Fibroblast of lung (primary cell): ENCODE measurements around the gene LCNL1. TPM values are rescaled to one million over a fixed set of nuclear protein-coding genes. Genes with fewer than 3 reads are reported as not detected.

ENCODE experiments used
- DNase-seq, 2 donors: peaks; one replicate each; pipeline versions ENCODE4 v3.0.0 to v3.0.0-alpha.2; 2010; ENCODE audit warnings: low read depth in 2 of 2
- H2AFZ ChIP-seq: 2 replicates; pipeline ENCODE4 v1.5.1; 2012; ENCODE audit warnings: low read length, control low read depth, inconsistent platforms
- H3K27ac ChIP-seq: 2 replicates; pipeline ENCODE4 v1.5.1; 2011; ENCODE audit warnings: low read length, control low read depth; ENCODE audit not compliant: insufficient read depth
- H3K27me3 ChIP-seq: 2 replicates; pipeline ENCODE4 v1.5.1; 2011; ENCODE audit warnings: mild to moderate bottlenecking, low read length; ENCODE audit not compliant: control insufficient read depth, insufficient read depth
- H3K36me3 ChIP-seq: 2 replicates; pipeline ENCODE4 v1.5.1; 2011; ENCODE audit warnings: low read length; ENCODE audit not compliant: control insufficient read depth, insufficient read depth
- H3K4me1 ChIP-seq: 2 replicates; pipeline ENCODE4 v1.5.1; 2011; ENCODE audit warnings: low read length; ENCODE audit not compliant: control insufficient read depth, insufficient read depth; ENCODE audit errors: extremely low read depth
- H3K4me2 ChIP-seq: 2 replicates; pipeline ENCODE4 v1.5.1; 2011; ENCODE audit warnings: low read length, control low read depth; ENCODE audit not compliant: insufficient read depth; ENCODE audit errors: extremely low read depth
- H3K4me3 ChIP-seq, 4 experiments: fragments of 200-600 bp in 1 of 4; sonication (generic) in 1 of 4; replicated peaks in 1 of 4; 2 replicates each; pipeline ENCODE4 v1.5.1; 2011 to 2016; ENCODE audit warnings: low read length in 4 of 4, low read depth in 3 of 4, mild to moderate bottlenecking in 3 of 4, control low read depth in 2 of 4, inconsistent platforms in 1 of 4, mixed read lengths in 1 of 4; ENCODE audit not compliant: insufficient read depth in 1 of 4; ENCODE audit errors: control extremely low read depth in 1 of 4
- H3K79me2 ChIP-seq: 2 replicates; pipeline ENCODE4 v1.5.1; 2012; ENCODE audit warnings: mild to moderate bottlenecking, low read length, inconsistent platforms; ENCODE audit not compliant: control insufficient read depth, insufficient read depth
- H3K9ac ChIP-seq: 2 replicates; pipeline ENCODE4 v1.5.1; 2011; ENCODE audit warnings: mild to moderate bottlenecking, low read length, control low read depth; ENCODE audit not compliant: insufficient read depth
- H3K9me3 ChIP-seq: 2 replicates; pipeline ENCODE4 v1.5.1; 2012; ENCODE audit warnings: low read depth, low read length; ENCODE audit not compliant: control insufficient read depth, insufficient read depth
- H4K20me1 ChIP-seq: 2 replicates; pipeline ENCODE4 v1.5.1; 2011; ENCODE audit warnings: low read length; ENCODE audit not compliant: control insufficient read depth, insufficient read depth; ENCODE audit errors: extremely low read depth
- EZH2 ChIP-seq: IDR thresholded peaks from 2 replicates; pipeline ENCODE4 v1.5.1; 2012; ENCODE audit warnings: low read length, control low read depth, mild to moderate bottlenecking; ENCODE audit errors: missing control alignments
- polyA plus RNA-seq, 2 donors: library from polyadenylated mRNA; depleted of rRNA in 1 of 2; stranded (reverse) in 1 of 2; unstranded in 1 of 2; fragments of >200 nt; gene quantifications; 2 replicates each; pipeline ENCODE4 v1.2.1, GENCODE V29; 2011 to 2012; ENCODE audit warnings: missing spikeins in 1 of 2
- total RNA-seq: library from RNA; depleted of rRNA; stranded (reverse); fragments of >200 nt; gene quantifications from 2 replicates; pipeline ENCODE4 v1.2.1, GENCODE V29; 2014
- TF ChIP-seq, protein P1 (sequence below), 2 donors: IDR thresholded peaks in 1 of 2; conservative IDR thresholded peaks in 1 of 2; 1 replicate in 1 of 2; 2 replicates in 1 of 2; pipeline ENCODE4 v1.5.1; 2011 to 2012; ENCODE audit warnings: low read length in 2 of 2, control low read depth in 1 of 2, inconsistent platforms in 1 of 2, low read depth in 1 of 2, mild to moderate bottlenecking in 1 of 2

Gene LCNL1
- total and polyA plus RNA-seq, 2 donors (not counting 1 experiment from before 2014, with no cell fraction given) = 1.4 to 6.3 TPM

DNA sequence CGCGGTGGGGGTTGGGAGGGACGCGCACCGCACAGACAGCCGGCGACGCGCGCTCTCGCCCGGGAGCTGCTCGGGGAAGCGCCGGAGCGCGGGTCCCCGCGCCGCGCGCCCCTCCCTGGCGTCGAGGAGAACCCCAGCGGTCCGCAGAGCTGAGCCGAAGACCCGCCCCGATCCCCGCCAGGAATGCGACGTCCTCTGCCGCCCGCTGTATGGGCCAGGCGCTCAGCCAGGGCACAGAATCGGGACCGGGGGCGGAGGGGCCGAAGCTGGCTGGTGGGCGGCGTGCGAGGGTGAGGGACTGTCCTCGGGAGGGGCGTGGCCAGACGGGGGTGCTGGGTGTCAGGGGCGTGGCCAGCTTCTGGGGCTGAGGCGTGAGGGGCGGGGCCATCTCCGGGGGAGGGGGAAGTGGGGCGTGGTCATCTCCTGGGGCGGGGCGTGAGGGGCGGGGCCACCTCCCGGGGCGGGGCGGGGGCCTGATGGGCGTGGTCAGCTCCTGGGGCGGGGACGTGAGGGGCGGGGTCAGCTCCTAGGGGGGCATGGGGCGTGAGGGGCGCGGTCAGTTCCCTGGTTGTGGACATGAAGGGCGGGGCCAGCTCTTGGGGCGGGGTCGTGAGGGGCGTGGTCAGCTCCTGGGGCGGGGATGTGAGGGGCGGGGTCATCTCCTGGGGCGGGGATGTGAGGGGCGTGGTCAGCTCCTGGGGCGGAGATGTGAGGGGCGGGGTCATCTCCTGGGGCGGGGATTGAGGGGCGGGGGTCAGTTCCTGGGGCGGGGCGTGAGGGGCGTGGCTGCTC lies 4.5 kb upstream of the LCNL1 start:
- H3K4me3 ChIP-seq = peak overlapping the region; percentile 14 to 69 (median 40)
- DNase-seq = peak; percentile 27 to 62
- TF ChIP-seq, protein P1, sequence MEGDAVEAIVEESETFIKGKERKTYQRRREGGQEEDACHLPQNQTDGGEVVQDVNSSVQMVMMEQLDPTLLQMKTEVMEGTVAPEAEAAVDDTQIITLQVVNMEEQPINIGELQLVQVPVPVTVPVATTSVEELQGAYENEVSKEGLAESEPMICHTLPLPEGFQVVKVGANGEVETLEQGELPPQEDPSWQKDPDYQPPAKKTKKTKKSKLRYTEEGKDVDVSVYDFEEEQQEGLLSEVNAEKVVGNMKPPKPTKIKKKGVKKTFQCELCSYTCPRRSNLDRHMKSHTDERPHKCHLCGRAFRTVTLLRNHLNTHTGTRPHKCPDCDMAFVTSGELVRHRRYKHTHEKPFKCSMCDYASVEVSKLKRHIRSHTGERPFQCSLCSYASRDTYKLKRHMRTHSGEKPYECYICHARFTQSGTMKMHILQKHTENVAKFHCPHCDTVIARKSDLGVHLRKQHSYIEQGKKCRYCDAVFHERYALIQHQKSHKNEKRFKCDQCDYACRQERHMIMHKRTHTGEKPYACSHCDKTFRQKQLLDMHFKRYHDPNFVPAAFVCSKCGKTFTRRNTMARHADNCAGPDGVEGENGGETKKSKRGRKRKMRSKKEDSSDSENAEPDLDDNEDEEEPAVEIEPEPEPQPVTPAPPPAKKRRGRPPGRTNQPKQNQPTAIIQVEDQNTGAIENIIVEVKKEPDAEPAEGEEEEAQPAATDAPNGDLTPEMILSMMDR (conservative IDR thresholded peaks at IDR 0.05 in 1 of 2, IDR thresholded peaks at IDR 0.05 in 1 of 2; ENCODE audit: low read depth in 1 of 2, low read length in 2 of 2) = no peak
- H3K27me3 ChIP-seq = peaks cover 4% of the 10 kb centered on the region
- H4K20me1 ChIP-seq = no peaks in the 10 kb centered on the region
- no peak overlapping the region for H3K27ac ChIP-seq
- no peaks in the 10 kb centered on the region for H3K79me2 ChIP-seq
- H3K4me1 ChIP-seq = no peaks in the 10 kb centered on the region
- peak overlapping the region; percentile 85 for H3K4me2 ChIP-seq
- H3K9me3 ChIP-seq = no peaks in the 10 kb centered on the region
- H3K9ac ChIP-seq = peak overlapping the region; percentile 23
- peak overlapping the region; percentile 60 for H2AFZ ChIP-seq
- no peaks in the 10 kb centered on the region for H3K36me3 ChIP-seq

- Histone ChIP-seq H3K9ac (no peak overlapping the region), H3K79me2 (no peaks in the 10 kb centered on the region), H3K9me3 (no peaks in the 10 kb centered on the region), H2AFZ (no peak overlapping the region), H3K36me3 (no peaks in the 10 kb centered on the region), H3K4me3 (peak overlapping the region in 1 of 4 experiments; percentile 27), H4K20me1 (no peaks in the 10 kb centered on the region), H3K27ac (no peak overlapping the region), H3K4me2 (no peak overlapping the region), H3K27me3 (peaks cover 9% of the 10 kb centered on the region), H3K4me1 (no peaks in the 10 kb centered on the region)
- no peak for DNase-seq
- TF ChIP-seq, protein P1 (conservative IDR thresholded peaks at IDR 0.05 in 1 of 2, IDR thresholded peaks at IDR 0.05 in 1 of 2; ENCODE audit: low read depth in 1 of 2, low read length in 2 of 2) = no peak
- no peak for TF ChIP-seq EZH2
These were observed 3.8 kb upstream of the LCNL1 start for GRCh38 chr9:136978865-136979544.

GRCh38 chr9:136979769-136980587 lies 2.8 kb upstream of the LCNL1 start:
- no peaks in the 10 kb centered on the region for H3K4me1 ChIP-seq
- H3K27me3 ChIP-seq = peaks cover 17% of the 10 kb centered on the region
- H3K9ac ChIP-seq = no peak overlapping the region
- H3K27ac ChIP-seq = no peak overlapping the region
- H3K9me3 ChIP-seq = no peaks in the 10 kb centered on the region
- TF ChIP-seq, protein P1 (conservative IDR thresholded peaks at IDR 0.05 in 1 of 2, IDR thresholded peaks at IDR 0.05 in 1 of 2; ENCODE audit: low read depth in 1 of 2, low read length in 2 of 2) = no peak
- no peak overlapping the region for H2AFZ ChIP-seq
- no peaks in the 10 kb centered on the region for H4K20me1 ChIP-seq
- H3K79me2 ChIP-seq = no peaks in the 10 kb centered on the region
- H3K36me3 ChIP-seq = no peaks in the 10 kb centered on the region
- no peak overlapping the region for H3K4me3 ChIP-seq
- no peak overlapping the region for H3K4me2 ChIP-seq
- DNase-seq = no peak
